SK-N-SH treated with all-trans-retinoic acid at 6 μM for 48 hours (cell line): ENCODE measurements around the gene ALAS1.
"Not testable (repeated sequence)": the region's sequence is repeated elsewhere in the genome, so short reads cannot be mapped to it uniquely, and the experiment has no call there.

Experiments
- ARNTL ChIP-seq: fragments of 450-650 bp; formaldehyde crosslinking; IDR thresholded peaks from 2 replicates; pipeline ENCODE4 v1.5.0; 2020; ENCODE audit warnings: low read depth, mild to moderate bottlenecking, moderate library complexity, borderline replicate concordance
- BACH2 ChIP-seq: fragments of 250-450 bp; sonication (Bioruptor Pico); IDR thresholded peaks from 2 replicates; pipeline ENCODE4 v1.9.0; 2021; ENCODE audit warnings: mild to moderate bottlenecking, borderline replicate concordance
- TF ChIP-seq, protein P1 (sequence below): fragments of 250-450 bp; sonication (Bioruptor Pico); IDR thresholded peaks from 2 replicates; pipeline ENCODE4 v1.8.0; 2020; ENCODE audit warnings: mild to moderate bottlenecking, moderate library complexity, borderline replicate concordance

DNA sequence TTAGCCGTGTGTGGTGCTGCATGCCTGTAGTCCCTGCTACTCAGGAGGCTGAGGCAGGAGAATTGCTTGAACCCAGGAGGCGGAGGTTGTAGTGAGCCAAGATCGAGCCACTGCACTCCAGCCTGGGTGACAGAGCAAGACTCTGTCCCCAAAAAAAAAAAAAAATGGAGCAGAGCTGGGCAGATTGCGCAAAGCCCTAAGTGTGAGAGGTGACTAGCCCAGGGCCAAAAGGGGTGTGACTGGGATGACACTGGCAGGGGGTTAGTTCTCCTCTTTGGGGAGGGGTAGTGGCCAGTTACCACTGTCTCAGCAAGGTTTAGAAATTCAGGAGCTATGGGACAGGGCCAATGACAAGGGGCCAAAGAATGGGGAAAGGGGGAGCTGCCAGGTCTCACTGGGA lies 19.8 kb upstream of the ALAS1 start:
- TF ChIP-seq, protein P1, sequence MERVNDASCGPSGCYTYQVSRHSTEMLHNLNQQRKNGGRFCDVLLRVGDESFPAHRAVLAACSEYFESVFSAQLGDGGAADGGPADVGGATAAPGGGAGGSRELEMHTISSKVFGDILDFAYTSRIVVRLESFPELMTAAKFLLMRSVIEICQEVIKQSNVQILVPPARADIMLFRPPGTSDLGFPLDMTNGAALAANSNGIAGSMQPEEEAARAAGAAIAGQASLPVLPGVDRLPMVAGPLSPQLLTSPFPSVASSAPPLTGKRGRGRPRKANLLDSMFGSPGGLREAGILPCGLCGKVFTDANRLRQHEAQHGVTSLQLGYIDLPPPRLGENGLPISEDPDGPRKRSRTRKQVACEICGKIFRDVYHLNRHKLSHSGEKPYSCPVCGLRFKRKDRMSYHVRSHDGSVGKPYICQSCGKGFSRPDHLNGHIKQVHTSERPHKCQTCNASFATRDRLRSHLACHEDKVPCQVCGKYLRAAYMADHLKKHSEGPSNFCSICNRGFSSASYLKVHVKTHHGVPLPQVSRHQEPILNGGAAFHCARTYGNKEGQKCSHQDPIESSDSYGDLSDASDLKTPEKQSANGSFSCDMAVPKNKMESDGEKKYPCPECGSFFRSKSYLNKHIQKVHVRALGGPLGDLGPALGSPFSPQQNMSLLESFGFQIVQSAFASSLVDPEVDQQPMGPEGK (CRISPR knock-in tag) = not testable (repeated sequence)
- not testable (repeated sequence) for TF ChIP-seq ARNTL; BACH2 (CRISPR knock-in tag)
